H9 (cell line): ENCODE measurements around the gene TMC6. TPM values are rescaled to one million over a fixed set of nuclear protein-coding genes. Genes with fewer than 3 reads are reported as not detected.

Experiments used
- DNase-seq: peaks from one replicate; pipeline ENCODE4 v3.0.0-alpha.2; 2017
- H2AFZ ChIP-seq: one replicate; pipeline ENCODE4 v1.6.1; 2013; ENCODE audit warnings: mild to moderate bottlenecking, low read length, control low read depth, moderate library complexity
- H2AK5ac ChIP-seq: 2 replicates; pipeline ENCODE4 v1.6.1; 2013; ENCODE audit warnings: low read length, control low read depth, mixed read lengths; ENCODE audit not compliant: insufficient read length
- H2BK120ac ChIP-seq: one replicate; pipeline ENCODE4 v1.6.1; 2013; ENCODE audit warnings: low read depth, mild to moderate bottlenecking, low read length, control low read depth, inconsistent platforms; ENCODE audit not compliant: poor library complexity, severe bottlenecking
- H2BK12ac ChIP-seq: 2 replicates; pipeline ENCODE4 v1.6.1; 2013; ENCODE audit warnings: low read length, control low read depth, mixed read lengths, low read depth; ENCODE audit not compliant: insufficient read length
- H2BK15ac ChIP-seq: 2 replicates; pipeline ENCODE4 v1.6.1; 2013; ENCODE audit warnings: low read depth, low read length, control low read depth
- H2BK20ac ChIP-seq: one replicate; pipeline ENCODE4 v1.6.1; 2013; ENCODE audit warnings: low read depth, mild to moderate bottlenecking, low read length, control low read depth, inconsistent platforms; ENCODE audit not compliant: poor library complexity, severe bottlenecking
- H2BK5ac ChIP-seq: 2 replicates; pipeline ENCODE4 v1.6.1; 2013; ENCODE audit warnings: low read length, control low read depth, mixed read lengths; ENCODE audit not compliant: insufficient read length
- H3K14ac ChIP-seq: 2 replicates; pipeline ENCODE4 v1.6.1; 2013; ENCODE audit warnings: low read length, control low read depth; ENCODE audit not compliant: insufficient read depth
- H3K18ac ChIP-seq: 2 replicates; pipeline ENCODE4 v1.6.1; 2013; ENCODE audit warnings: low read depth, mild to moderate bottlenecking, mixed read lengths, low read length, control low read depth; ENCODE audit not compliant: insufficient read length
- H3K23ac ChIP-seq: 2 replicates; pipeline ENCODE4 v1.6.1; 2013; ENCODE audit warnings: low read length, control low read depth, mixed read lengths, low read depth; ENCODE audit not compliant: insufficient read length
- H3K23me2 ChIP-seq: 2 replicates; pipeline ENCODE4 v1.6.1; 2013; ENCODE audit warnings: low read depth, mild to moderate bottlenecking, mixed read lengths, low read length, control low read depth; ENCODE audit not compliant: insufficient read length, poor library complexity, severe bottlenecking
- H3K27ac ChIP-seq: 2 replicates; pipeline ENCODE4 v1.5.1; 2013; ENCODE audit warnings: low read length, control low read depth, mixed read lengths, low read depth; ENCODE audit not compliant: insufficient read length
- H3K27me3 ChIP-seq: 2 replicates; pipeline ENCODE4 v1.6.1; 2013; ENCODE audit warnings: low read length, control low read depth, inconsistent platforms; ENCODE audit not compliant: insufficient read depth
- H3K4ac ChIP-seq: 2 replicates; pipeline ENCODE4 v1.6.1; 2013; ENCODE audit warnings: low read depth, mild to moderate bottlenecking, control low read depth, inconsistent platforms, low read length, moderate library complexity
- H3K4me1 ChIP-seq: 2 replicates; pipeline ENCODE4 v1.6.1; 2013; ENCODE audit warnings: low read length, control low read depth, inconsistent platforms; ENCODE audit not compliant: insufficient read depth
- H3K4me2 ChIP-seq: 2 replicates; pipeline ENCODE4 v1.6.1; 2013; ENCODE audit warnings: low read length, control low read depth, mixed read lengths; ENCODE audit not compliant: insufficient read length, insufficient read depth
- H3K56ac ChIP-seq: 2 replicates; pipeline ENCODE4 v1.6.1; 2013; ENCODE audit warnings: low read depth, mild to moderate bottlenecking, mixed read lengths, low read length, control low read depth; ENCODE audit not compliant: insufficient read length
- H3K79me1 ChIP-seq: 2 replicates; pipeline ENCODE4 v1.6.1; 2013; ENCODE audit warnings: low read depth, mild to moderate bottlenecking, moderate library complexity, low read length, control low read depth, inconsistent platforms; ENCODE audit not compliant: insufficient read depth, poor library complexity, severe bottlenecking
- H3K79me2 ChIP-seq: 2 replicates; pipeline ENCODE4 v1.6.1; 2013; ENCODE audit warnings: low read length, control low read depth, inconsistent platforms; ENCODE audit not compliant: insufficient read depth
- H3K9ac ChIP-seq: 2 replicates; pipeline ENCODE4 v1.6.1; 2013; ENCODE audit warnings: low read length, control low read depth, mixed read lengths; ENCODE audit not compliant: insufficient read length; ENCODE audit errors: extremely low read depth
- H3K9me3 ChIP-seq: one replicate; pipeline ENCODE4 v1.6.1; 2013; ENCODE audit warnings: low read depth, low read length, inconsistent platforms; ENCODE audit not compliant: control insufficient read depth
- H3T11ph ChIP-seq: one replicate; pipeline ENCODE4 v1.6.1; 2013; ENCODE audit warnings: mild to moderate bottlenecking, low read length, control low read depth, inconsistent platforms
- H4K20me1 ChIP-seq: one replicate; pipeline ENCODE4 v1.6.1; 2013; ENCODE audit not compliant: control insufficient read depth, insufficient read length, insufficient read depth
- H4K5ac ChIP-seq: 2 replicates; pipeline ENCODE4 v1.6.1; 2013; ENCODE audit warnings: low read depth, mild to moderate bottlenecking, mixed read lengths, low read length, control low read depth; ENCODE audit not compliant: insufficient read length
- H4K8ac ChIP-seq: replicated peaks from 2 replicates; pipeline ENCODE4 v1.6.1; 2013; ENCODE audit warnings: low read length, control low read depth, mixed read lengths, low read depth; ENCODE audit not compliant: insufficient read length
- H4K91ac ChIP-seq: 2 replicates; pipeline ENCODE4 v1.6.1; 2013; ENCODE audit warnings: low read depth, mild to moderate bottlenecking, moderate library complexity, mixed read lengths, low read length, control low read depth; ENCODE audit not compliant: insufficient read length
- H3K27ac Mint-ChIP-seq, 3 experiments: 2 replicates in 2 of 3; 3 replicates in 1 of 3; pipeline ENCODE4 v1.8.0; 2020 to 2021; ENCODE audit warnings: mixed read lengths in 3 of 3, mild to moderate bottlenecking in 1 of 3, moderate library complexity in 1 of 3
- H3K27me3 Mint-ChIP-seq: 2 replicates; pipeline ENCODE4 v1.8.0; 2021; ENCODE audit warnings: low read depth, mild to moderate bottlenecking, moderate library complexity, mixed read lengths
- H3K36me3 Mint-ChIP-seq, 3 experiments: 2 replicates in 2 of 3; 3 replicates in 1 of 3; pipeline ENCODE4 v1.8.0; 2020 to 2021; ENCODE audit warnings: low read depth in 3 of 3, mixed read lengths in 3 of 3; ENCODE audit not compliant: insufficient read depth in 1 of 3
- H3K4me1 Mint-ChIP-seq, 2 experiments: 2 replicates each; pipeline ENCODE4 v1.8.0; 2020; ENCODE audit warnings: mixed read lengths in 2 of 2
- H3K4me3 Mint-ChIP-seq, 2 experiments: 2 replicates in 1 of 2; 3 replicates in 1 of 2; pipeline ENCODE4 v1.8.0; 2020 to 2021; ENCODE audit warnings: mild to moderate bottlenecking in 2 of 2, mixed read lengths in 2 of 2, moderate library complexity in 1 of 2
- H3K9me3 Mint-ChIP-seq, 2 experiments: 2 replicates in 1 of 2; 3 replicates in 1 of 2; pipeline ENCODE4 v1.8.0; 2020; ENCODE audit warnings: mild to moderate bottlenecking in 2 of 2, mixed read lengths in 2 of 2, moderate library complexity in 1 of 2
- CTCF ChIP-seq: fragments of 200-600 bp; sonication (generic); conservative IDR thresholded peaks from 3 replicates; pipeline ENCODE4 v1.8.0; 2021; ENCODE audit warnings: antibody characterized with exemption, mild to moderate bottlenecking
- WGBS: extraction: QIAGEN DNeasy Blood & Tissue Kit; methylation state at CpG from one replicate; pipeline ENCODE4 v1.1.7; 2013; ENCODE audit warnings: missing lambda C conversion rate, low lambda C conversion rate, mixed read lengths; ENCODE audit not compliant: insufficient read length; ENCODE audit errors: extremely low coverage; 5-methylcytosine and 5-hydroxymethylcytosine counted together
- total RNA-seq: library from RNA; stranded (reverse); gene quantifications from 2 replicates; pipeline ENCODE4 v1.2.1, GENCODE V29; 2021

The TMC6 gene
- total RNA-seq, 1 experiment from 2014 or later, result 86.8 TPM

- Histone ChIP-seq H2AFZ (no peak overlapping the region), H3K23me2 (peaks cover under 1% of the 10 kb centered on the region), H3K79me1 (no peaks in the 10 kb centered on the region), H2AK5ac (no peak overlapping the region), H2BK5ac (no peak overlapping the region), H3K18ac (no peak overlapping the region), H3K23ac (no peak overlapping the region), H3K27ac (no peak overlapping the region), H2BK12ac (no peak overlapping the region), H2BK15ac (no peak overlapping the region), H3K79me2 (no peaks in the 10 kb centered on the region; the same call in 1 of the 2 replicates), H4K20me1 (no peaks in the 10 kb centered on the region), H4K91ac (no peak overlapping the region), H3K9me3 (no peaks in the 10 kb centered on the region), H3K9ac (no peak overlapping the region), H3K4me1 (peaks cover 1% of the 10 kb centered on the region; the same call in 1 of the 2 replicates), H2BK120ac (no peak overlapping the region), H4K8ac (no peak overlapping the region), H4K5ac (no peak overlapping the region), H3K56ac (no peak overlapping the region), H3K14ac (no peak overlapping the region), H3K4ac (no peak overlapping the region), H3K27me3 (no peaks in the 10 kb centered on the region), H3K4me2 (no peak overlapping the region), H3T11ph (no peak overlapping the region), H2BK20ac (no peak overlapping the region)
- Mint-ChIP-seq H3K36me3 (peaks cover 7 to 31% (median 22%) of the 10 kb centered on the region in 3 experiments), H3K9me3 (no peaks in the 10 kb centered on the region), H3K27me3 (no peaks in the 10 kb centered on the region), H3K4me3 (no peak overlapping the region), H3K4me1 (peaks cover 0 to 6% of the 10 kb centered on the region in 2 experiments; a peak in 2 of 4 replicates), H3K27ac (no peak overlapping the region)
- TF ChIP-seq CTCF, result no peak
- no CpG with 5 or more reads among the region's 11 CpGs for WGBS
- no peak for DNase-seq
Measured at GRCh38 chr17:78121801-78122215, 6.7 kb downstream of the TMC6 start.
